IMR-90 (cell line): ENCODE results near the gene SIRT5. TPM values are rescaled to one million over a fixed set of nuclear protein-coding genes. Genes with fewer than 3 reads are reported as not detected.

Experiments used
- ATAC-seq: fragments of 200-7000 bp; cut with Tn5 transposase; 2 replicates; pipeline ENCODE4 v1.9.1; 2020; ENCODE audit warnings: low read depth, mild to moderate bottlenecking, moderate library complexity
- BruUV-seq: library from RNA; stranded (reverse); fragments of 400-500 nt; replicated peaks from 2 replicates; lab custom pipeline; 2021; lab: Mats Ljungman, UMichigan
- CTCF ChIA-PET: fragments of 300-600 bp; formaldehyde crosslinking; extraction: SDS; loops from one replicate; lab custom pipeline; 2021; ENCODE audit warnings: antibody characterized with exemption; lab: Yijun Ruan, JAX
- POLR2A ChIA-PET: fragments of 300-600 bp; sonication (Branson Sonifier 250); formaldehyde crosslinking; loops from one replicate; lab custom pipeline; 2022; ENCODE audit warnings: antibody characterized with exemption; ENCODE audit not compliant: unreplicated experiment; lab: Charles Lee
- DNase-seq: peaks from one replicate; pipeline ENCODE4 v3.0.0; 2013
- H2AFZ ChIP-seq: replicated peaks from 2 replicates; pipeline ENCODE3; 2013; ENCODE audit warnings: low read length, mild to moderate bottlenecking; ENCODE audit not compliant: poor library complexity
- H2AK5ac ChIP-seq: 2 replicates; pipeline ENCODE4 v1.6.1; 2013; ENCODE audit warnings: low read depth, low read length, inconsistent platforms
- H2AK9ac ChIP-seq: replicated peaks from 2 replicates; pipeline ENCODE3; 2013; ENCODE audit warnings: mild to moderate bottlenecking, low read depth, low read length, moderate library complexity; ENCODE audit not compliant: poor library complexity
- H2BK120ac ChIP-seq: 2 replicates; pipeline ENCODE4 v1.6.1; 2013; ENCODE audit warnings: low read depth, low read length, inconsistent platforms
- H2BK15ac ChIP-seq: 3 replicates; pipeline ENCODE4 v1.6.1; 2013; ENCODE audit warnings: low read depth, low read length, inconsistent platforms
- H2BK20ac ChIP-seq: 2 replicates; pipeline ENCODE4 v1.6.1; 2013; ENCODE audit warnings: low read depth, mild to moderate bottlenecking, inconsistent platforms, low read length, moderate library complexity
- H2BK5ac ChIP-seq: 2 replicates; pipeline ENCODE4 v1.6.1; 2013; ENCODE audit warnings: mild to moderate bottlenecking, low read depth, low read length, inconsistent platforms; ENCODE audit not compliant: poor library complexity, severe bottlenecking
- H3K14ac ChIP-seq: replicated peaks from 2 replicates; pipeline ENCODE4 v1.6.1; 2013; ENCODE audit warnings: low read depth, low read length, inconsistent platforms
- H3K18ac ChIP-seq: 2 replicates; pipeline ENCODE4 v1.6.1; 2013; ENCODE audit warnings: low read depth, low read length, control low read depth
- H3K23ac ChIP-seq: 2 replicates; pipeline ENCODE4 v1.6.1; 2013; ENCODE audit warnings: low read depth, low read length, inconsistent platforms
- H3K27ac ChIP-seq: 2 replicates; pipeline ENCODE4 v1.5.1; 2013; ENCODE audit warnings: mild to moderate bottlenecking, control low read depth, low read length; ENCODE audit not compliant: insufficient read depth
- H3K27me3 ChIP-seq: 2 replicates; pipeline ENCODE4 v1.6.1; 2013; ENCODE audit warnings: low read length; ENCODE audit not compliant: control insufficient read depth, insufficient read depth
- H3K36me3 ChIP-seq: 2 replicates; pipeline ENCODE4 v1.6.1; 2013; ENCODE audit warnings: low read length, mixed read lengths; ENCODE audit not compliant: control insufficient read depth, insufficient read depth
- H3K4ac ChIP-seq: 2 replicates; pipeline ENCODE4 v1.6.1; 2013; ENCODE audit warnings: low read depth, low read length, inconsistent platforms
- H3K4me1 ChIP-seq: 2 replicates; pipeline ENCODE4 v1.6.1; 2013; ENCODE audit warnings: low read length, mixed read lengths; ENCODE audit not compliant: control insufficient read depth, insufficient read depth
- H3K4me2 ChIP-seq: 2 replicates; pipeline ENCODE4 v1.6.1; 2013; ENCODE audit warnings: low read depth, mild to moderate bottlenecking, control low read depth, low read length, moderate library complexity
- H3K4me3 ChIP-seq: 2 replicates; pipeline ENCODE4 v1.5.1; 2013; ENCODE audit warnings: low read depth, mild to moderate bottlenecking, control low read depth, low read length, moderate library complexity; ENCODE audit not compliant: insufficient read depth
- H3K56ac ChIP-seq: 2 replicates; pipeline ENCODE4 v1.6.1; 2013; ENCODE audit warnings: low read length, inconsistent platforms; ENCODE audit not compliant: insufficient read depth; ENCODE audit errors: extremely low read depth
- H3K79me1 ChIP-seq, 2 experiments: 2 replicates each; pipeline ENCODE4 v1.6.1; 2013; ENCODE audit warnings: low read length in 2 of 2, inconsistent platforms in 1 of 2, low read depth in 1 of 2
- H3K9ac ChIP-seq: 2 replicates; pipeline ENCODE4 v1.6.1; 2013; ENCODE audit warnings: low read depth, low read length, control low read depth
- H3K9me1 ChIP-seq: 2 replicates; pipeline ENCODE4 v1.6.1; 2013; ENCODE audit warnings: low read length, inconsistent platforms; ENCODE audit not compliant: insufficient read depth
- H3K9me3 ChIP-seq: 2 replicates; pipeline ENCODE4 v1.6.1; 2013; ENCODE audit warnings: low read length; ENCODE audit not compliant: control insufficient read depth, insufficient read depth
- H4K20me1 ChIP-seq: 2 replicates; pipeline ENCODE4 v1.6.1; 2013; ENCODE audit warnings: low read length, inconsistent platforms; ENCODE audit not compliant: insufficient read depth
- H4K5ac ChIP-seq: 2 replicates; pipeline ENCODE4 v1.6.1; 2013; ENCODE audit warnings: mild to moderate bottlenecking, low read depth, low read length, control low read depth
- H4K8ac ChIP-seq, 2 experiments: 2 replicates each; pipeline ENCODE4 v1.6.1; 2013; ENCODE audit warnings: low read depth in 2 of 2, low read length in 2 of 2, control low read depth in 1 of 2, inconsistent platforms in 1 of 2
- H4K91ac ChIP-seq: 2 replicates; pipeline ENCODE4 v1.6.1; 2013; ENCODE audit warnings: low read depth, low read length, inconsistent platforms; ENCODE audit not compliant: insufficient read depth
- BHLHE40 ChIP-seq: fragments of 150-350 bp; IDR thresholded peaks from 2 replicates; pipeline ENCODE4 v1.6.1; 2016; ENCODE audit warnings: mild to moderate bottlenecking, low read depth, low read length
- MXI1 ChIP-seq: IDR thresholded peaks from 2 replicates; pipeline ENCODE4 v1.6.1; 2012; ENCODE audit warnings: low read depth, mild to moderate bottlenecking, low read length, moderate library complexity, borderline replicate concordance
- RAD21 ChIP-seq: IDR thresholded peaks from 2 replicates; pipeline ENCODE4 v1.6.1; 2012; ENCODE audit warnings: low read length, improper control_type of control experiment
- USF2 ChIP-seq: fragments of 150-350 bp; IDR thresholded peaks from 2 replicates; pipeline ENCODE4 v1.6.1; 2017; ENCODE audit warnings: mild to moderate bottlenecking, antibody characterized with exemption, low read length, low read depth
- WGBS, 2 experiments: methylation state at CpG; one replicate each; pipeline versions ENCODE4 v1.1.5 to v1.1.7; 2013; ENCODE audit warnings: missing lambda C conversion rate in 2 of 2; ENCODE audit not compliant: insufficient read length in 1 of 2; ENCODE audit errors: extremely low coverage in 2 of 2; 5-methylcytosine and 5-hydroxymethylcytosine counted together
- dilution Hi-C: fragments of 300-500 bp; cut with HindIII; formaldehyde crosslinking; loops from one replicate; pipeline ENCODE4 v1.14.3; 2018; ENCODE audit warnings: low sequenced_read_pairs; ENCODE audit not compliant: unreplicated experiment
- in situ Hi-C: fragments of 300-500 bp; cut with MboI; formaldehyde crosslinking; loops from 3 replicates; pipeline ENCODE4 v1.14.3; 2019; ENCODE audit warnings: low sequenced_read_pairs, inconsistent platforms, mixed read lengths
- intact Hi-C: fragments of 100-400 bp; cut with micrococcal nuclease; formaldehyde crosslinking; loops from 2 replicates; pipeline ENCODE4 v1.10.0; 2022
- polyA plus RNA-seq, 3 experiments: library from polyadenylated mRNA; depleted of rRNA; stranded (reverse); fragments of >200 nt; gene quantifications; 2 replicates each; pipeline ENCODE4 v1.2.3, GENCODE V29; 2012; ENCODE audit warnings: low replicate concordance in 1 of 3
- total RNA-seq: library from RNA; depleted of rRNA; stranded (reverse); fragments of >200 nt; gene quantifications from 2 replicates; pipeline ENCODE4 v1.2.3, GENCODE V29; 2012

SIRT5 gene
- total and polyA plus RNA-seq, 2 of the 4 experiments (the other 2 are of a cell fraction), result 4.7 to 5.2 TPM

- dilution Hi-C loops (no loop called here), in situ Hi-C loops (no loop called here), intact Hi-C loops (no loop called here)
- Histone ChIP-seq H3K27ac (no peak overlapping the region), H3K23ac (no peak overlapping the region), H2BK15ac (no peak overlapping the region), H4K91ac (no peak overlapping the region), H3K4ac (no peak overlapping the region), H3K9me3 (no peaks in the 10 kb centered on the region), H3K4me2 (no peak overlapping the region), H3K9me1 (0 out of 2 replicates have a peak, but pooled peaks cover 5% of the 10 kb centered on the region), H3K56ac (no peak overlapping the region), H4K5ac (no peak overlapping the region), H3K4me3 (no peak overlapping the region), H3K14ac (no peak overlapping the region), H3K27me3 (no peaks in the 10 kb centered on the region), H2AFZ (no peak overlapping the region), H4K20me1 (peaks cover 9% of the 10 kb centered on the region; the same call in 1 of the 2 replicates), H2BK120ac (no peak overlapping the region), H2AK5ac (no peak overlapping the region), H2BK5ac (no peak overlapping the region), H2BK20ac (no peak overlapping the region), H2AK9ac (no peak overlapping the region), H3K9ac (no peak overlapping the region), H3K36me3 (no peaks in the 10 kb centered on the region; the same call in 1 of the 2 replicates), H3K4me1 (peaks cover 4% of the 10 kb centered on the region; the same call in 1 of the 2 replicates), H3K79me1 (peaks cover 12 to 23% of the 10 kb centered on the region in 2 experiments), H4K8ac (no peak overlapping the region), H3K18ac (no peak overlapping the region)
- TF ChIP-seq RAD21 (no peak), MXI1 (no peak), USF2 (no peak), BHLHE40 (no peak)
- ChIA-PET CTCF (no interaction called here), POLR2A (no interaction called here)
- no TSS peak for BruUV-seq
- 100% methylated on average over 1 of the region's 4 CpGs; no CpG with 5 or more reads in 1 of the 2 experiments for WGBS, 2 experiments
- ATAC-seq, result no peak
- DNase-seq, result no peak
These were observed 37.3 kb downstream of the SIRT5 start for GRCh38 chr6:13611715-13612114.
